ENCODE measurements around the gene AK2. TPM values are rescaled to one million over a fixed set of nuclear protein-coding genes. Genes with fewer than 3 reads are reported as not detected.

Gene AK2
- total RNA-seq, 1 experiment from 2014 or later, result 159 TPM

DNA sequence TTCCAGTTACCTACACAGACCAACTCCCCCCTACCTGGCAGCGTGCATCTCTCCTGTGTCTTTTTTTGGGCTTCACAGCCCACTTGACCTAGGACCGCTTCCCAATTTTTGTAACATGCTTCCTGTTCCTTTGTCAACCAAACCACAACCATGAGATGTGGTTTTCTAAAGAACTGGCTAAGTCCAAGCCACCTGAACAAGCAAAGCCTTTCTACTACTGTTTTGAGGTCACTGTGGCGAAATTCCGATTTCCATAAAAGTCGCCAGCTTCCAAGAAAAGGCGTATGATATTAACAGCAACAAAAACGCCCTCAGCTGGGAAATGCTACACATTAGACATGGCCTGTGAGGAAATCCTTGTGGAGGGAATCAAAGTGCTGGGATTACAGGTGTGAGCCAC is 12.7 kb upstream of the AK2 start:
- Histone ChIP-seq H3K4me1 (ENCODE audit: insufficient read depth, low read length) (peaks cover 4% of the 10 kb centered on the region; the same call in 1 of the 2 replicates), H2AK5ac (ENCODE audit: insufficient read length, low read length) (no peak overlapping the region), H2BK5ac (ENCODE audit: insufficient read length, low read length) (no peak overlapping the region), H2BK12ac (ENCODE audit: insufficient read length, low read depth, low read length) (no peak overlapping the region), H4K20me1 (ENCODE audit: control insufficient read depth, insufficient read depth, insufficient read length) (no peaks in the 10 kb centered on the region), H3K27ac (ENCODE audit: insufficient read length, low read depth, low read length) (no peak overlapping the region), H3K4ac (ENCODE audit: low read depth, low read length) (no peak overlapping the region), H2BK20ac (ENCODE audit: low read depth, low read length, poor library complexity, severe bottlenecking) (no peak overlapping the region), H3K14ac (ENCODE audit: insufficient read depth, low read length) (no peak overlapping the region), H2BK120ac (ENCODE audit: low read depth, low read length, poor library complexity, severe bottlenecking) (no peak overlapping the region), H3K9ac (ENCODE audit: extremely low read depth, insufficient read length, low read length) (no peak overlapping the region), H3K9me3 (ENCODE audit: control insufficient read depth, low read depth, low read length) (no peaks in the 10 kb centered on the region), H2BK15ac (ENCODE audit: low read depth, low read length) (no peak overlapping the region), H3K79me1 (ENCODE audit: insufficient read depth, low read depth, low read length, poor library complexity, severe bottlenecking) (no peaks in the 10 kb centered on the region), H3K23me2 (ENCODE audit: insufficient read length, low read depth, low read length, poor library complexity, severe bottlenecking) (no peaks in the 10 kb centered on the region), H4K8ac (replicated peaks; ENCODE audit: insufficient read length, low read depth, low read length) (no peak overlapping the region), H3T11ph (ENCODE audit: low read length) (no peak overlapping the region), H3K79me2 (ENCODE audit: insufficient read depth, low read length) (no peaks in the 10 kb centered on the region), H4K91ac (ENCODE audit: insufficient read length, low read depth, low read length) (no peak overlapping the region), H3K56ac (ENCODE audit: insufficient read length, low read depth, low read length) (no peak overlapping the region), H3K27me3 (ENCODE audit: insufficient read depth, low read length) (no peaks in the 10 kb centered on the region), H2AFZ (ENCODE audit: low read length) (no peak overlapping the region), H3K18ac (ENCODE audit: insufficient read length, low read depth, low read length) (no peak overlapping the region), H3K4me2 (ENCODE audit: insufficient read depth, insufficient read length, low read length) (no peak overlapping the region), H3K23ac (ENCODE audit: insufficient read length, low read depth, low read length) (no peak overlapping the region), H4K5ac (ENCODE audit: insufficient read length, low read depth, low read length) (no peak overlapping the region)
- Mint-ChIP-seq H3K4me1 (peaks cover 10 to 14% of the 10 kb centered on the region in 2 experiments), H3K9me3 (peaks cover 14 to 15% of the 10 kb centered on the region in 2 experiments), H3K4me3 (no peak overlapping the region), H3K27me3 (ENCODE audit: low read depth) (peaks cover 4% of the 10 kb centered on the region; the same call in 1 of the 2 replicates), H3K36me3 (ENCODE audit: insufficient read depth in 1 of 3, low read depth in 3 of 3) (peaks cover 3 to 9% (median 5%) of the 10 kb centered on the region in 3 experiments), H3K27ac (no peak overlapping the region)
- no CpG with 5 or more reads among the region's 7 CpGs for WGBS (ENCODE audit: extremely low coverage, insufficient read length, low lambda C conversion rate)
- TF ChIP-seq, protein P1, sequence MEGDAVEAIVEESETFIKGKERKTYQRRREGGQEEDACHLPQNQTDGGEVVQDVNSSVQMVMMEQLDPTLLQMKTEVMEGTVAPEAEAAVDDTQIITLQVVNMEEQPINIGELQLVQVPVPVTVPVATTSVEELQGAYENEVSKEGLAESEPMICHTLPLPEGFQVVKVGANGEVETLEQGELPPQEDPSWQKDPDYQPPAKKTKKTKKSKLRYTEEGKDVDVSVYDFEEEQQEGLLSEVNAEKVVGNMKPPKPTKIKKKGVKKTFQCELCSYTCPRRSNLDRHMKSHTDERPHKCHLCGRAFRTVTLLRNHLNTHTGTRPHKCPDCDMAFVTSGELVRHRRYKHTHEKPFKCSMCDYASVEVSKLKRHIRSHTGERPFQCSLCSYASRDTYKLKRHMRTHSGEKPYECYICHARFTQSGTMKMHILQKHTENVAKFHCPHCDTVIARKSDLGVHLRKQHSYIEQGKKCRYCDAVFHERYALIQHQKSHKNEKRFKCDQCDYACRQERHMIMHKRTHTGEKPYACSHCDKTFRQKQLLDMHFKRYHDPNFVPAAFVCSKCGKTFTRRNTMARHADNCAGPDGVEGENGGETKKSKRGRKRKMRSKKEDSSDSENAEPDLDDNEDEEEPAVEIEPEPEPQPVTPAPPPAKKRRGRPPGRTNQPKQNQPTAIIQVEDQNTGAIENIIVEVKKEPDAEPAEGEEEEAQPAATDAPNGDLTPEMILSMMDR (conservative IDR thresholded peaks at IDR 0.05), result no peak
- DNase-seq, result no peak
